CD4-positive, alpha-beta T cell treated with Interleukin-12 subunit alpha and Interleukin-12 subunit beta, for 1 hour (primary cell): ENCODE data around the gene CD34.
"Not testable (repeated sequence)": the region's sequence is repeated elsewhere in the genome, so short reads cannot be mapped to it uniquely, and the experiment has no call there.

Experiments used
- DNase-seq: peaks from one replicate; pipeline ENCODE4 v3.0.0-alpha.2; 2020

The CD34 gene

DNA sequence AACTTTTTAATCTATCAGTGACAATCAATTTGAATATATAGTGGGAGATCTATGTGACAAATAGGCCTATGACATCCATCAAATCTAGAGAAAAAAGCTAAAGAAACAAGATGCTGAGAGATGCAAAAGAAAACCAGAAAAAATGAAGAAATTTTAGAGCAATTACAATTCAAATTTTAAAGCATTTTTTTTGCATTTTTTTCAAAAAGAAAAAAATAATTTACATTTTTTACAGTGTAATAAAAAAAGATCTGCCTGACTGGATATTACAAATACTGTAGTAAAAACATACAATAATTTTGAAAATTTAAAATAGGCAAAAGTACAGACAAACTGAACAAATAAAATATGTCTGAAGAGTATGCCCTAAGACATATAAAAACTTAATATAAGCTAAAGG lies 14.4 kb downstream of the CD34 start:
- no peak for DNase-seq

- no peak for DNase-seq
Observed at GRCh38 chr1:207894704-207895103, 16.2 kb downstream of the CD34 start.

DNA sequence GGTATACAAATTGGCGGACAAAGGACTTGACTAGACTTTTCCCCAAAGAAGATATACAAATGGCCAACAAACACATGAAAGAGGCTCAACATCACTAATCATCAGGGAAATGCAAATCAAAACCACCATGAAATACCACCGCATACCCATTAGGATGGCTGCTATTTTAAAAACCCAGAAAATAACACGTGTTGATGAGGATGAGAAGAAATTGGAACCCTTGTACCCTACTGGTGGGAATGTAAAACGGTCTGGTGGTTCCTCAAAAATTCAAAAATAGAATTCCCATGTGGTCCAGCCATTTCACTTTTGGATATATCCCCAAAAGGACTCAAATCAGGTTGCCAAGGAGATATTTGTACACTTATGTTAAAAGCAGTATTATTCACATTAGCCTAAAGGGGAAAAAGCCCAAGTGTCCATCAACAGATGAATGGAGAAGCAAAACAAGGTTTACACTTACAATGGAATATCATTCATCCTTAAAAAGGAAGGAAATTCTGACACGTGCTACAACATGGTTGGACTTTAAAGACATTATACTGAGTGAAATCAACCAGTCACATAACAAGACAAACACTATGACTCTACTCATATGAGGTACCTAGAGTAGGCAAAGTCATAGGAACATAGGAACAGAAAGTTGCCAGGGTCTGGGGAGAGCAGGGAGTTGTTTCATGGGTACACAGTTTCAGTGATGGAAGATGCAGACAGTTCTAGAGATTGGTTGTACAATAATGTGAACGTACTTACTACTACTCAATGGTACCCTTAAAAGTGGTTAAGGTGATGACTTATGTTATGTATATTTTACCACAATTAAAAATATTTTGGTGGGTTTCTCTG lies 17.0 kb downstream of the CD34 start:
- no peak for DNase-seq

- no peak for DNase-seq
Observed at GRCh38 chr1:207892764-207893163, 18.2 kb downstream of the CD34 start.

DNA sequence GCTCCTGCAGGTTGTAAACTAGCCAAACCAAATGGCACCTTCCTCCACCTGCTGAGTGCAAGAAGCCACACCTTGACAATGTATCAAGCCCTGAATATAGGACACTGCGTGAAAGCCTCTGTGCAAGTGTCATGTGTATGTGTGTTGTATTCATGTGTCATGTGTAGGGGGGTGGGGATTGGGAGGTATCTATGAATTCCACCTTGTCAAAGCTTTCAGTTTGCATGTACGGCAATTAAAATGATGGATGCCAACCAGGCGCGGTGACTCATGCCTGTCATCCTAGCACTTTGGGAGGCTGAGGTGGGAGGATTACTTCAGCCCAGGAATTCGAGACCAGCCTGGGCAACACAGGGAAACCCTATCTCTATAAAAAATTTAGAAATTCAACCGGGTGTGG lies 19.8 kb downstream of the CD34 start:
- DNase-seq, result no peak

DNA sequence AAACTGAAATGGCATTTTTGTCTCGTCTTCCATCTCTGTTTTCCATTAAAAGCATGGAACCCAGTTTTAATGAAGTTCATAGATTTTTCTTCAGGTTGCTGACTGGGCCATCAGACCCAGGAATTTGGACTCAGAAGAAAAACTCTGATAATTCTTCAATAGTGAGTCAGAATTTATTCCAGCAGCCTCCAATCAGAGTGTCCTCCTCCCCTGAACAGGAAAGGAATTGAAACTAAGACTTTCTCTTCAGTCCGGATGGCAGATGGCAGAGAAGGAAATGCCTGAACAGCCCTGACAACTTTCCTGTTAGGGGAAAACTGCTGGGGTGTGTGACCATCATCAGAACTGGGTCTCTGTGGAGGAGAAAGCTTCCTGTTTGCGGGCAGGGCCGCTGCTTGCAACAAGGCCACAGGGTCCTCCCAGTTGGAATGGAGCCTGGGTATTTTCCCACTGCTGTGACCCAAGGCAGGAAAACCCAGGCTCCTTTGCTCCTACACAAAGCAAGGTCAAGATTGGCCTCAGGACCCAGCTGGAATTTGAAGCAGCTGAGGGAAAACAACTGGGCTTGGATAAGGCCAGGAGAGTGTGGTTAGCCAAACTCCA lies 20.7 kb downstream of the CD34 start:
- DNase-seq, result no peak

DNA sequence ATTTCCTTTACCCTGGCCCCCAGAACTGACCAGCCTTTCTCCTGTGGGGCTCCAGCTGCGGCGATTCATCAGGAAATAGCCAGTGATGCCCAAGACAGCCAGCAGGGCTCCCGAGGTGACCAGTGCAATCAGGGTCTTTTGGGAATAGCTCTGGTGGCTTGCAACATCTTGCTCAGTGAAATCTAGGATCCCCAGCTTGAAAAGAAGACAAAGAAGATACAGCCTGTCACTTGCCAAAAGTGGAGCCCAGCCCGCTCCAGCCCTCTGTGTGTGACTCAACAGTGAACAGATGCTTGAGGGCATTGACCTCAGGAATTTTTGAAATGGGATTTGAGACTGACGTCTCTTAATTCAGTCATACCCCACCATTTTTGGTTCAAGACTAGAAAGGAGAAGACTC lies 22.3 kb downstream of the CD34 start:
- no peak for DNase-seq

GRCh38 chr1:207887542-207888201 lies 23.3 kb downstream of the CD34 start:
- no peak for DNase-seq

DNA sequence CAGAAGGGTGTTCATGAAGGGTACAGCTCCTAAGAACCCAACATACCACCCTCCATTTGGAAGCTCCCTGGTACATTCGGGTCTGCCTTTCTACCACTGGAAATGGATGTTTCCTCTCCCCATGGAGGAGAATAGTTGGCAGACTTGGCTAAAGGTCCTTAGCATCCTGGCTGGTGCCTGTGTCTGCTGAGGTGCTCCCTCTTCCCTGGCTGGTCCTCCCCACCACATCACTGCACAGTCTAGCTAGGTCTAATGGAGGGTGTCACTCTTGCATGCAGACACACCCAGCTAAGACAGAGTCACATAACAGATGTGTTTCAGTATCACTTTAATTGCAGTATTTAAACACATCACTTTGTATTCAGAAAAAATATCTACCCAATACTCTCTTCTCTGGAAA lies 24.7 kb downstream of the CD34 start:
- no peak for DNase-seq

DNA sequence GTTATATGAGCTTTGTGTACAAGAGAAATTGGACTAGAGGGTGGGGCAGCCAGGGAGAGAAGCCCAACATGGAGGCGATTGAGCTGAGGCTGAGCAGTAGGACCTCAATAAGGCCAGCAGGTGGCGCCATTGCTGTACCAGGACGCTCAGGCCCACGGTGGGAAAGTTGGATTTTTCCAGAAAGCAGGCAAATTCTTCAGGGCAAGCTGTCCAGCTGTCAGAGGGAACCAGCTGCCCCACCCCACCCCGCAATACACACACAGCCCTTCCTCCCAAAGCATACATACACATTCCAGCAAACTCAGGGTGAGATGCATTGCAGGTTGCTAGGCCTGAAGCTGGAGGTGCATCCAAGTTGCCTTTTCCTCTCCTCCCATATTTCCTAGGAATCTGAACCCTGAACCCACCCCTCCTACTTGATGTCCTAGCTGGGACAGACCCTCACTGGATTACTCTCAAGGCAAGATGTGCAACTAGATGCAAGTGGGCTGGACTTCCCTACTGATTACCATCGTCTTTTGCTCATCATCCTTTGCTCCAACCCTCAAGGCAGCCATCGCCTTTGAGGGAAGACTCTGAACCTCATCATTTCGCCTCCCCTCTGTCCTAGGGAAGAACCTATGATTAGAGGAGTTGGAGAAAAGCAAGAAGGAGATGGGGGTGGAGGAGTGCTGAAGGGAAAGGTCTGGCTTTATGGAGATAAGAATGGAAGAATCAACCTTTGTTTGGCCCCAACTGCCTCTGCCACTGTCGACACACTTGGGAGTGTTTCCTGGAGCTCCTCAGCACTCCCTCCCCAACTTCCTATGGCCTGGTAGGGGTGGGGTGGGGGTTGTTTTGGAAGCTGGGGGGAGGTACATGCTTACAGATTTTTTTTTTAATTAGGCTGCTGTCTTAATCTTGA lies 25.5 kb downstream of the CD34 start:
- DNase-seq, result peak; percentile 77

GRCh38 chr1:207884266-207885029 lies 26.5 kb downstream of the CD34 start:
- DNase-seq, result no peak

DNA sequence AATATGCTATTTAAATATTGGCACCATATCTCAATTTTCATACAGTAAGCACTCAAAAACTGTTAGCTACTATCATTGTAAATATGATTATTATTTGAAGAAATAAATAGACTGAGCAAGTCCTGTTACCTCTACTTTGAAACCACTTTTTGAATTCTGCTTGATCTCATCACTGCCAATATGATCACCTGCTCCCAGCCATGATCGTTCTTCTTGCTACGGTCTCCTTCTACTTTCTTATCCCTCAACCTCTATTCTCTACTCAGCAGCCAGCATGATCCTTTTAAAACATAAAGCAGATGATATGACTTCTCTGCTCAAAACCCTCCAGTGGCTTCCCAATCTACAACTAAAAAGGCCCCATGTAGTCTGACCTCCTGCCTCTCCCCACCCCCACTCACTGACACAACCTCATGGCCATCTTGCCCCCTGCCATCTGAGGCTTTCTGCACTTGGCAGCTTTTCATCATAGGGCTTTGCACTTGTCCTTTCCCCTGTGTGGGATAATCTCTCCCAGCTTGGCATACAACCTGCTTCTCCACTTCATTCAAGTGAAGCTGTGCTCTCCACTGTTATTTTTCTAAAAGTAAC lies 27.2 kb downstream of the CD34 start:
- no peak for DNase-seq

- peak; percentile 34 for DNase-seq
Observed at GRCh38 chr1:207883104-207883651, 27.7 kb downstream of the CD34 start.

GRCh38 chr1:207882692-207883091 lies 28.2 kb downstream of the CD34 start:
- no peak for DNase-seq

DNA sequence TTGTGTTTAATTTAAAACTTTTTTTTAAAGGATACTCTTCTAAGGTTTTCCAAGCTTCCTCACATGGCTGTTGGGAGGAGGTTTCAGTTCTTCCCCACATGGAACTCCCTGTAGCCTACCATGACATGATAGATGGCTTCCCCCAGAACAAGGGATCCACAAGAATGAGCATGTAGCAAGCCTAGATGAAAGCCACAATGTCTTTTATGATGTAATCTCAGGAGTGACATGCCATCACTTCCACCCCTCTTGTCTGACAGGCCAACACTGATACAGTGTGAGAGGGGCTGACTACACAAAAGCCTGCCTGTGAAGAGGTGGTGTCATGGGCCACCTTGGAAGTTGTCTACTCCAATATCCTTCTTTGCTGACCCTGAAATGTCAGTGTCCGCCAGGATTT lies 32.0 kb downstream of the CD34 start:
- DNase-seq, result no peak

- not testable (repeated sequence) for DNase-seq
Observed at GRCh38 chr1:207877914-207878313, 33.0 kb downstream of the CD34 start.

GRCh38 chr1:207876131-207876530 lies 34.8 kb downstream of the CD34 start:
- DNase-seq, result no peak

- DNase-seq, result no peak
Observed at GRCh38 chr1:207875532-207875931, 35.4 kb downstream of the CD34 start.

- peak; percentile 47 for DNase-seq
Observed at GRCh38 chr1:207873055-207873890, 37.7 kb downstream of the CD34 start.

- no peak for DNase-seq
Observed at GRCh38 chr1:207872621-207873020, 38.3 kb downstream of the CD34 start.
